IPS-NIHi11 (cell line): ENCODE measurements around the gene TEX19.
"Not testable (repeated sequence)": the region's sequence is repeated elsewhere in the genome, so short reads cannot be mapped to it uniquely, and the experiment has no call there.

Source experiments
- DNase-seq: peaks from one replicate; pipeline ENCODE4 v3.0.0; 2012; ENCODE audit warnings: mixed read lengths, low spot score

Gene TEX19

DNA sequence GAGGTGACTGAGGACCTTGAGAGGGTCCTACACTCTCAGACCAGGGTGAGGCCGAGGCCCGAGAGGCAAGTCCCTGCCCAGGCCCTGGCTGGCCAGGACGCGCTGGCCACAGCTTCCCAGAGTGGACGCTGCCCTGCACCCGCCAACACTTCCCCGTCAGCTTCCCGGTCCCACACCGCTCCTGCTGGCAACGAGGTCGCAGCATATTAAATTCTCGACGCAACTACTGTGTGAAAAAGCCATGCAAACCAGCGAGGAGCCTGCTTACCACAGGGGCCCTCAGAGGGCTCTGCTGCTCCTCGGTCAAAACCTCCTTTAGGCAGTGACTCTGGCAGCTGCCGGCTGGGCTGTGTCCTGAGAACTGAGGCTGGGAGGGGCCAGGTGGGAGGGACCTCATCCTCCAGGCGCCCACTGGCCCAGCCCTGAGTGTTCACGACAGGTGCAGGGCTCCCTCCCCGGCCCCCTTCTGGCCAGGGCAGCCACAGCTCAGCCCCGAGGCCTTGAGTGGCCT lies 2.1 kb upstream of the TEX19 start:
- peak; percentile 72 for DNase-seq

GRCh38 chr17:82357394-82357793 lies 1.7 kb upstream of the TEX19 start:
- no peak for DNase-seq

DNA sequence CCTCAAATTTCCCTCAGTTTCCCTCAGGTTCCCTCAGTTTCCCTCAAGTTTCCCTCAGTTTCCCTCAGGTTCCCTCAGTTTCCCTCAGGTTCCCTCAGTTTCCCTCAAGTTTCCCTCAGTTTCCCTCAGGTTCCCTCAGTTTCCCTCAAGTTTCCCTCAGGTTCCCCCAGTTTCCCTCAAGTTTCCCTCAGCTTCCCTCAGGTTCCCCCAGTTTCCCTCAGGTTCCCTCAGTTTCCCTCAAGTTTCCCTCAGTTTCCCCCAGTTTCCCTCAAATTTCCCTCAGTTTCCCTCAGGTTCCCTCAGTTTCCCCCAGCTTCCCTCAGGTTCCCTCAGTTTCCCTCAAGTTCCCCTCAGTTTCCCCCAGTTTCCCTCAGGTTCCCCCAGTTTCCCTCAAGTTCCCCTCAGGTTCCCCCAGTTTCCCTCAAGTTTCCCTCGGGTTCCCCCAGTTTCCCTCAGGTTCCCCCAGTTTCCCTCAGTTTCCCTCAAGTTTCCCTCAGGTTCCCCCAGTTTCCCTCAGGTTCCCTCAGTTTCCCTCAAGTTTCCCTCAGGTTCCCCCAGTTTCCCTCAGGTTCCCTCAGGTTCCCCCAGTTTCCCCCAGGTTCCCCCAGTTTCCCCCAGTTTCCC lies 516 bp downstream of the TEX19 start:
- not testable (repeated sequence) for DNase-seq

- no peak for DNase-seq
Observed at GRCh38 chr17:82361885-82362633, 3.0 kb downstream of the TEX19 start.

GRCh38 chr17:82365606-82366295 lies 6.7 kb downstream of the TEX19 start:
- no peak for DNase-seq

- DNase-seq = no peak
Observed at GRCh38 chr17:82366749-82367148, 7.7 kb downstream of the TEX19 start.

GRCh38 chr17:82367724-82368524 lies 8.9 kb downstream of the TEX19 start:
- DNase-seq = no peak

GRCh38 chr17:82369211-82369610 lies 10.2 kb downstream of the TEX19 start:
- no peak for DNase-seq

DNA sequence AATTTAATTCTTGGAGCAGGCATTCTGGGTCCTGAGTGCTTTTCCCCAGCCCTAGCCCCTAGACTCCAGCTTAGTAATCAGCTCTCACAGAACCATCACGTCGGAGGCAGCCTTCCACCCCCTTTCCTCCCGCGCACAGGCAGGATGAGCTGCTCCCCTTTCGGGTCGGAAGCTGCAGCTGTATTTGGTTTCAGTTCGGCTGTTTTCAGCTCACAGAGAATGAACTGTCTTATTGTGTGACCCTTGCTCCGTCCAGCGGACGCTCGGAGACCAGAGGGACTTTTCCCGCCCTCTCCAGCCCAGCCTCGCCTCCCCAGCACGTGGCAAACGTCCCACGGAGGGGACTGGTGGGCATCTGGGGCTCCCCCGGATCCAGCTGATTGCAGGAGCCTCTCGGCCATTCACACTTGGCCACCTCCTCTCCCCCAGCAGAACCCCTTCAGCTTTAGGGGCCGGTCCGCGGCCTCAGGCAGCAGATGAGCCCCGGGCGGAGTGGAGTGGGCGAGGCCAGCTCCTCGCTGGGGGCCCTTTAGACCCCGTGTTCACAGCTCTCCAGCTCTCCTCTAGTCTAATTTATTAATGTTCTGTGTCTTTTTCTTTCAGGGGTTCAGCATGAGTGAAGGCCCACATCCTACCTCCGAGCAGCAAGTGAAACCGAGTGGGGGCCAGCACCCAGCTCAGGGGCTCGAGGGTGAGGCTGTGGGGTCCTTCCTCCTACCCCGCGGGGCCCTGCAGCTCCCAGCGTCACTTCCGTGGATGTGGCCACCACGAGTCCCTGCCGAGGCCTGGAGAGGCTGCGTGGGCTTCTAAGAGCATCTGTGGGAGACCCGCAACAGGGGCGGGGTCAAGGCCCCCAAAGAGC lies 11.7 kb downstream of the TEX19 start:
- peak; percentile 21 for DNase-seq

DNA sequence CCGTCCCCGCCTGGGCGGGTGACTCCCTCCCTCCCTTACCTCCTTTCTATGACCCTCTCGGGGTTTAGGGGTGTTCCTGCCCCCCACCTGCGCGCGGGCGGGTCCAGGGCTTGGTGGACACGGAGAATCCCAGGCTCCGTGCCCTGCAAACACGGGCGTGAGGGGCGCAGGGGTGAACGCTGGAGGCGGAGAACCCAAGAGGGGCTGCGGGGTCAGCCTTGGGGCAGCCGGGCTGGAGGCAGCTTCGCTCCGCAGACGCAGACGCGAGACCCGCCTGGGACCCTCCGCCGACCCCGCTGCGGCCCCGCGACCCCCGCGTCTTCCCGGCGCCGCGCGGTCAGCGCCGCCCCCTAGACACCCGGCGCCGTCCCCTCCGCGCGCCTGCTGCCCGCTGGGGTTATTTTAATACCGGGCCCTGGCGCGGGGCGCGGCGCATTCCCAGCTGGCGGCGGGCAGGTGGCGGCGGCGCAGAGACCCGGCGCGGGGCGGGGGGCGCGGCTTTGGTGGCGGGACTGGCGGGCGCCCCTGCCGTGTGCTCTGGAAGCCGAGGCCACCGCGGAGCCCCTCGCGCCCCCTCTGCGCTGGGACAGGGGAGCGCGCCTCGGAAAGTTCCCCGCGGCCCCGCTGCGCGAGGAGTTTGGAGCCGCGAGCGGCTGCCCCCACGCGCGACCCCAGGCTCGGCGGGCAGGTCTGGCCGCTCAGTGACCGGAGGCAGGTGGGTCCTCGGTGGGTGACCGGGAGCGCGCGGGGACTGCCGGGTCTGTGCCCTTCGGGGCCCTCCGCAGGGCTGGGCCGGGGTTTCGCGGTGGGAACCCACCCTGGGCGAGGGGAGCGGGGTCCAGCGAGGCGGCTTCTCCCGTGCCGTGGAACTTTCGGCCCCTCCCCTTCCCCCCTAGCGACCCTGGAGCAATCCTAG lies 12.5 kb downstream of the TEX19 start, which contains the start of gene UTS2R:
UTS2R (plus strand) TSS at position 433 of the 916 bp plus-strand sequence. CDS start 2,560 bp downstream, outside the sequence.
- DNase-seq = peak; percentile 66

DNA sequence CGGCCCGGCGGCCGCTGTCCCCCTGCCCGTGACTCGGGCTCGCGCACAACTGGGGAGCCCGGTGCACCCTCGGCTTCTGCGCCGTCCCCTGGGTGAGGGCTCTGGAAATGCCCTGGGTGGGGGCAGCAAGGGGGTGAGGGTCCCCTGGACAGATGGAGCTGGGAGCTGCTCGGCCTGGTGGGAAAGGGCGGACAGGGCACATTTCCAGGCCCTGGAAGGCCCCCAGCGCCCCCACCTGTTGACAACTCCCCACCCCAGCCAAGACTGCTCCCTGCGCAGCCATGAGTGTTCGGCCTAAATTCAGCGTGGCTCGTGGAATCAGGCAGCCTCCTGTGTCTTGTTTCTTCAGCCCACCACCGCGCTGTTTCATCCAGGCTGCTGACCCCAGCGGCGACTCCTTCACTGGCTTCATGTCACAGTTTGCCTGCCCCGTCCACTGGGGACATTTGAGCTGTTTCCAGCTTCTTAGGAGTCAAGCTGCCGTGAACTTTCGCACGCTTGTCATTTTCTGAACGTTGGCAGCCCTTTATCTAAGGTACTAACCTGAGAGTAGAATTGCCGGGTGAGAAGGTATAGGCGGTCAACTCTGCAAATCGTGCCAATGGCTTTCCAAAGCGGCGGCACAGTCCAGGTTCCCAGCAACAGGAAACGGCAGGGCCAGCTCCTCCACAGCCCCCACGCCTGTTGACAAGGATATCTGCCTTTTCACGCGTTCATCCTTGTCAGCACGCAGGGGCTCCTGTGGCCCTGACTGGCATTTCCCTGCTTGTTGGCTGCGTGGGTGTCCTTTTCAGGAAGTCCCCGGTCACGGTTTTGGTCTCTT lies 13.4 kb downstream of the TEX19 start:
- DNase-seq = peak; percentile 17

GRCh38 chr17:82373072-82373452 lies 14.0 kb downstream of the TEX19 start:
- not testable (repeated sequence) for DNase-seq

DNA sequence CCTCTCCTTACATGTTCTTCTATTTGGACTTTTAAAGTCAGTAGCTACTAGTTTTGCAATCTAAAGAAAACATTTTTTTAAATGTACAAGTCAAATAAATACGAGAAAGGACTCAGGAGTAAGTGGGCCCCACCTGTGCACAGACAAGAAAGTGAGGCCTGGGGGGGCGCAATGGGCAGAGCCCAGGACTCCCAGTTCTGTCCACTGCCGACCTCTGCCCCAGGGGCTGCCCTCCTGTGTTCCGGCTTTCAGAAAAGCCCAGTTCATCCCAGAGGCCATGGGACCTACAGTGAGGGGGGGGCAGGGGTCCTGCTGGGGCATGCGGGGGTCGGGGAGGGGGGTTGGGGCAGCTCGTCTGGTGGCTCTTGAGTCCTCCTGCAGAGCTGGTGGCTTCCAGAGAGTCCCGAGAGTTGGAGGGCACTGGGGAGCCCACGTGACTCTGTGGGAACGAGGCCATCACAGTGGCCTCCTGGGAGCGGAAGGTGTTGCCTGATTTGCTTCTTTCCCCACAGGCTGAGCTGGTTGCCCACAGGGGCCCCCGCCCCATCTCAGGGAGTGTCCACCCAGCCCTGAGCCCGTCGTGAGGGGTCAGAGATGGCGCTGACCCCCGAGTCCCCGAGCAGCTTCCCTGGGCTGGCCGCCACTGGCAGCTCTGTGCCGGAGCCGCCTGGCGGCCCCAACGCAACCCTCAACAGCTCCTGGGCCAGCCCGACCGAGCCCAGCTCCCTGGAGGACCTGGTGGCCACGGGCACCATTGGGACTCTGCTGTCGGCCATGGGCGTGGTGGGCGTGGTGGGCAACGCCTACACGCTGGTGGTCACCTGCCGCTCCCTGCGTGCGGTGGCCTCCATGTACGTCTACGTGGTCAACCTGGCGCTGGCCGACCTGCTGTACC lies 14.9 kb downstream of the TEX19 start:
- DNase-seq = peak; percentile 24

DNA sequence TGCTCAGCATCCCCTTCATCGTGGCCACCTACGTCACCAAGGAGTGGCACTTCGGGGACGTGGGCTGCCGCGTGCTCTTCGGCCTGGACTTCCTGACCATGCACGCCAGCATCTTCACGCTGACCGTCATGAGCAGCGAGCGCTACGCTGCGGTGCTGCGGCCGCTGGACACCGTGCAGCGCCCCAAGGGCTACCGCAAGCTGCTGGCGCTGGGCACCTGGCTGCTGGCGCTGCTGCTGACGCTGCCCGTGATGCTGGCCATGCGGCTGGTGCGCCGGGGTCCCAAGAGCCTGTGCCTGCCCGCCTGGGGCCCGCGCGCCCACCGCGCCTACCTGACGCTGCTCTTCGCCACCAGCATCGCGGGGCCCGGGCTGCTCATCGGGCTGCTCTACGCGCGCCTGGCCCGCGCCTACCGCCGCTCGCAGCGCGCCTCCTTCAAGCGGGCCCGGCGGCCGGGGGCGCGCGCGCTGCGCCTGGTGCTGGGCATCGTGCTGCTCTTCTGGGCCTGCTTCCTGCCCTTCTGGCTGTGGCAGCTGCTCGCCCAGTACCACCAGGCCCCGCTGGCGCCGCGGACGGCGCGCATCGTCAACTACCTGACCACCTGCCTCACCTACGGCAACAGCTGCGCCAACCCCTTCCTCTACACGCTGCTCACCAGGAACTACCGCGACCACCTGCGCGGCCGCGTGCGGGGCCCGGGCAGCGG lies 15.7 kb downstream of the TEX19 start:
- peak; percentile 73 for DNase-seq

DNA sequence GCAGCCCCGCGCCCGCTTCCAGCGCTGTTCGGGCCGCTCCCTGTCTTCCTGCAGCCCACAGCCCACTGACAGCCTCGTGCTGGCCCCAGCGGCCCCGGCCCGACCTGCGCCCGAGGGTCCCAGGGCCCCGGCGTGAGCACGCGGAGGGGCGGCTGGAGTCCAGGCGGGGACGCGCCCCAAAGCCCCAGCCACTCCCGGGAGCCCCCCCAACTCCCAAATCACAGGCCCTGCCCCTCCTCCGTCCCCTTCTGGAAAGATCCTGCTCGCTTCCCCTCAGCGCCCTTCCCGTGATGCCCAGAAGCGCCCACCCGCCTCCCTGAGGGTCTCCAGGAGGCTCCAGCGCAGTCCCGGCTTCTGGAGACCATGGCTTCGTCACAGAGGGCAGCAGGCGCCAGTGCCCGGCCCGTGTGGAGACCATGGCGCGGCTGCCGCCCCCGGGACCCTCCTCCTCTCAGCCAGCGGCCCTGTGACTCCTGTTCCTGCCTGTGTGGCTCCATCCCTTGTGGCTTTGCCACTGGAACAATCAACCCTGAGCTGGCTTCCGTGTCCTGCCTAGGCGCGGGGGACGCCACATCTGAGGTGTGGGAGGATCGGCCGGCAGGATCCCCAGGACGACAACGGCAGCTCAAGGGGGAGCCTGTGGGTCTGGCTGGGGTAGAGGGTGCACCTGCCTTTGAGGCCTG lies 16.5 kb downstream of the TEX19 start:
- DNase-seq = no peak

DNA sequence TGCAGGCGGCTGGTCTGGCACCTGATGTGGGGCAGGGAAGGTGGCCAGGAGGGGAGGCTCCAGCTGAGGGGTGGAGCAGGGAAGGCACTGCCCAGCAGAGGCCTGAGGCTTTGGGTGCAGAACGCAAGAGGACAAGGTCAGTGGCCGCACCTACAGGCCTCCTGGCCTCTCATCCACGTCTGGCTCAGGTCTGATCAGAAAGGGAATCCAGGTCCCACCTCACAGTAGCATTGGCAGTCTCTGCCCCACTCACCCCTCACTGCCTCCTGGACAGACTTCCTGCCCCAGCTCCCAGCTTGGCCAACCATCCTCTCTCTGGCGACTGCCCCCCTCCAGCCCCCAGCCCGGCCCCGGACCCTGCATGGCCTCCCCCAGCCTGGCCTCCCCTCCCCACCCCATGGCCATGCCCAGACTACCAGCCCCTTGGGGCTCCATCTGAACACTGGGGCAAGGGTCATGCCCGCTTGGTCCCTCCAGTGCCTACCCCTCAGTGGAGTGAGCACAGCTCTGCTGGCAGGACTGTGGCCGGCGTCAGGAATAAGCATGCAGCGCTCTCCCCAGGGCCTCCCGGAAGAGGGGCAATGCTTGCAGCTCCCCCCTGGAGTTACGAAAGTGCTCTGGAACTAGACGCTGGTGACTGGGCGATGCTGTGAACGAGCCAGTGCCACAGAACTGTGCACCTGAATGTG lies 17.1 kb downstream of the TEX19 start:
- DNase-seq = peak; percentile 9
